OCI-LY7 (cell line): ENCODE data around the gene DIPK1C. TPM values are rescaled to one million over a fixed set of nuclear protein-coding genes. Genes with fewer than 3 reads are reported as not detected.

Experiments used
- BruUV-seq: library from RNA; stranded (reverse); fragments of 400-500 nt; replicated peaks from 2 replicates; lab custom pipeline; 2021; lab: Mats Ljungman, UMichigan
- CTCF ChIA-PET: fragments of 300-600 bp; sonication (Branson Sonifier 250); formaldehyde crosslinking; loops from one replicate; lab custom pipeline; 2022; ENCODE audit warnings: antibody characterized with exemption; ENCODE audit not compliant: unreplicated experiment; lab: Charles Lee
- POLR2A ChIA-PET: fragments of 300-600 bp; sonication (Branson Sonifier 250); formaldehyde crosslinking; loops from one replicate; lab custom pipeline; 2022; ENCODE audit warnings: antibody characterized with exemption; lab: Charles Lee
- DNase-seq: peaks from one replicate; pipeline ENCODE4 v3.0.0-alpha.2; 2015; ENCODE audit warnings: low spot score
- H2AFZ ChIP-seq: fragments of 200-600 bp; sonication (generic), shearing (Covaris generic); 2 replicates; pipeline ENCODE4 v1.6.1; 2014; ENCODE audit warnings: mild to moderate bottlenecking, antibody characterized with exemption, low read length, moderate library complexity
- H3K27ac ChIP-seq: fragments of 200-600 bp; sonication (generic); 2 replicates; pipeline ENCODE4 v1.5.1; 2014; ENCODE audit warnings: mixed run types, low read depth, mild to moderate bottlenecking, moderate library complexity, low read length, inconsistent platforms; ENCODE audit not compliant: poor library complexity, severe bottlenecking
- H3K36me3 ChIP-seq: fragments of 200-600 bp; sonication (generic); 2 replicates; pipeline ENCODE4 v1.6.1; 2014; ENCODE audit warnings: mild to moderate bottlenecking, antibody characterized with exemption, low read length, moderate library complexity, mixed read lengths; ENCODE audit not compliant: insufficient read depth
- H3K4me1 ChIP-seq: fragments of 200-600 bp; sonication (generic); 2 replicates; pipeline ENCODE4 v1.5.1; 2014; ENCODE audit warnings: mild to moderate bottlenecking, low read length; ENCODE audit not compliant: insufficient read depth, poor library complexity, severe bottlenecking
- H3K4me2 ChIP-seq: fragments of 200-600 bp; sonication (generic); 2 replicates; pipeline ENCODE4 v1.6.1; 2014; ENCODE audit warnings: mild to moderate bottlenecking, low read length
- H3K4me3 ChIP-seq: fragments of 200-600 bp; sonication (generic); 2 replicates; pipeline ENCODE4 v1.5.1; 2014; ENCODE audit warnings: mild to moderate bottlenecking, low read depth, low read length; ENCODE audit not compliant: poor library complexity, severe bottlenecking
- H3K79me2 ChIP-seq: fragments of 200-600 bp; sonication (generic); 2 replicates; pipeline ENCODE4 v1.6.1; 2016; ENCODE audit warnings: low read depth, mild to moderate bottlenecking, low read length, moderate library complexity, mixed read lengths; ENCODE audit not compliant: insufficient read depth
- H3K9me2 ChIP-seq: fragments of 200-600 bp; sonication (generic); 2 replicates; pipeline ENCODE4 v1.6.1; 2016; ENCODE audit warnings: mild to moderate bottlenecking, low read length, mixed read lengths; ENCODE audit not compliant: insufficient read depth
- H3K9me3 ChIP-seq: fragments of 200-600 bp; sonication (generic); 2 replicates; pipeline ENCODE4 v1.6.1; 2014; ENCODE audit warnings: mild to moderate bottlenecking, mixed run types, low read length, mixed read lengths
- H4K20me1 ChIP-seq: fragments of 200-600 bp; sonication (generic); 2 replicates; pipeline ENCODE4 v1.6.1; 2014; ENCODE audit warnings: mild to moderate bottlenecking, antibody characterized with exemption, low read length, moderate library complexity, mixed read lengths; ENCODE audit not compliant: insufficient read depth
- CTCF ChIP-seq: fragments of 200-600 bp; sonication (generic); conservative IDR thresholded peaks from 2 replicates; pipeline ENCODE4 v1.5.1; 2014; ENCODE audit warnings: mild to moderate bottlenecking, antibody characterized with exemption, low read length, moderate library complexity, mixed read lengths
- EZH2phosphoT487 ChIP-seq: fragments of 200-600 bp; sonication (generic); IDR thresholded peaks from 2 replicates; pipeline ENCODE4 v1.6.1; 2018; ENCODE audit warnings: low read depth, borderline replicate concordance, mild to moderate bottlenecking, mixed run types, antibody characterized with exemption, low read length, moderate library complexity, mixed read lengths
- intact Hi-C: fragments of 100-400 bp; cut with micrococcal nuclease; formaldehyde crosslinking; loops from one replicate; pipeline ENCODE4 v1.10.0; 2022; ENCODE audit not compliant: unreplicated experiment
- total RNA-seq, 2 experiments: library from RNA; depleted of rRNA in 1 of 2; stranded (reverse); fragments of >200 nt in 1 of 2; shearing (Covaris generic) in 1 of 2; gene quantifications; 2 replicates each; pipeline ENCODE4 v1.2.3, GENCODE V29; 2014 to 2022

DIPK1C gene
- total RNA-seq, 2 experiments from 2014 or later = not detected

GRCh38 chr18:74497324-74497676 lies 40.2 kb upstream of the DIPK1C start:
- no peak for TF ChIP-seq EZH2phosphoT487
- TF ChIP-seq CTCF = no peak
- intact Hi-C loops = loop anchor here (5.0 kb wide), 3 partner anchors 100 to 715 kb away; partner anchors contain the start of genes TSHZ1 and ZNF407
- peak overlapping the region; percentile 89 for H3K4me3 ChIP-seq
- H4K20me1 ChIP-seq = no peaks in the 10 kb centered on the region
- no peaks in the 10 kb centered on the region for H3K9me3 ChIP-seq
- ChIA-PET POLR2A (no interaction called here), CTCF (no interaction called here)
- peak overlapping the region; percentile 81 for H3K27ac ChIP-seq
- peak overlapping the region; percentile 73 for H3K4me2 ChIP-seq
- H3K36me3 ChIP-seq = peaks cover 12% of the 10 kb centered on the region; the same call in 1 of the 2 replicates
- peak; percentile 15 for DNase-seq
- no peaks in the 10 kb centered on the region for H3K9me2 ChIP-seq
- peaks cover 37% of the 10 kb centered on the region for H3K79me2 ChIP-seq
- peaks cover 28% of the 10 kb centered on the region for H3K4me1 ChIP-seq
- no peak overlapping the region for H2AFZ ChIP-seq
- no TSS peak for BruUV-seq

- H3K36me3 ChIP-seq = peaks cover 8% of the 10 kb centered on the region; the same call in 1 of the 2 replicates
- peaks cover 28% of the 10 kb centered on the region for H3K4me1 ChIP-seq
- peaks cover 37% of the 10 kb centered on the region for H3K79me2 ChIP-seq
- peak overlapping the region; percentile 89 for H3K4me3 ChIP-seq
- peak; percentile 17 for DNase-seq
- TF ChIP-seq CTCF (no peak), EZH2phosphoT487 (no peak)
- peak overlapping the region; percentile 30 for H3K27ac ChIP-seq
- no TSS peak for BruUV-seq
- intact Hi-C loops = loop anchor here (5.0 kb wide), 3 partner anchors 101 to 716 kb away; partner anchors contain the start of genes TSHZ1 and ZNF407
- no peaks in the 10 kb centered on the region for H4K20me1 ChIP-seq
- H3K4me2 ChIP-seq = peak overlapping the region; percentile 73
- 0 out of 2 replicates have a peak overlapping the region, but pooled peaks have one; percentile 46 for H2AFZ ChIP-seq
- ChIA-PET CTCF (no interaction called here), POLR2A (interaction anchor here (0.6 to 1.5 kb wide), 2 partner anchors 26 to 298 kb away, joined by 3 to 4 read pairs; no protein-coding TSS in a partner anchor)
- no peaks in the 10 kb centered on the region for H3K9me2 ChIP-seq
- no peaks in the 10 kb centered on the region for H3K9me3 ChIP-seq
Measured at GRCh38 chr18:74496508-74497323, 39.6 kb upstream of the DIPK1C start.
